Endothelial cell of umbilical vein (primary cell): ENCODE measurements around the gene LRRC59. TPM values are rescaled to one million over a fixed set of nuclear protein-coding genes. Genes with fewer than 3 reads are reported as not detected.

Experiments used
- BruUV-seq: library from RNA; stranded (reverse); fragments of 400-500 nt; replicated peaks from 2 replicates; lab custom pipeline; 2021; lab: Mats Ljungman, UMichigan
- CTCF ChIA-PET: fragments of 300-600, 350-600 bp; sonication (Branson Sonifier 250); formaldehyde crosslinking; loops from one replicate; lab custom pipeline; 2021; ENCODE audit warnings: antibody characterized with exemption, inconsistent platforms; lab: Charles Lee
- POLR2A ChIA-PET: fragments of 300-600, 350-600 bp; sonication (Branson Sonifier 250); formaldehyde crosslinking; loops from one replicate; lab custom pipeline; 2021; ENCODE audit warnings: antibody characterized with exemption, inconsistent platforms; lab: Charles Lee
- DNase-seq: peaks from one replicate; pipeline ENCODE4 v3.0.0-alpha.2; 2011; ENCODE audit warnings: low read depth, low spot score
- FAIRE-seq: peaks from 2 replicates; lab custom pipeline; 2011; peaks lifted over from hg19 to GRCh38; lab: Jason Lieb, UNC
- H2AFZ ChIP-seq: 2 replicates; pipeline ENCODE4 v1.6.0; 2012; ENCODE audit warnings: low read depth, low read length, control low read depth, inconsistent platforms
- H3K27ac ChIP-seq: 2 replicates; pipeline ENCODE4 v1.5.1; 2011; ENCODE audit warnings: low read depth, mild to moderate bottlenecking, control low read depth, low read length, moderate library complexity; ENCODE audit not compliant: insufficient read depth
- H3K27me3 ChIP-seq, 2 experiments: 2 replicates each; pipeline versions ENCODE4 v1.6.0 to v1.6.1; 2011; ENCODE audit warnings: low read length in 2 of 2, mixed read lengths in 1 of 2; ENCODE audit not compliant: control insufficient read depth in 2 of 2, insufficient read depth in 2 of 2
- H3K36me3 ChIP-seq, 2 experiments: 2 replicates in 1 of 2; 3 replicates in 1 of 2; pipeline ENCODE4 v1.5.1; 2011; ENCODE audit warnings: low read length in 2 of 2, mild to moderate bottlenecking in 1 of 2, moderate library complexity in 1 of 2; ENCODE audit not compliant: control insufficient read depth in 2 of 2, insufficient read depth in 2 of 2; ENCODE audit errors: extremely low read depth in 1 of 2
- H3K4me1 ChIP-seq: 3 replicates; pipeline ENCODE4 v1.5.1; 2011; ENCODE audit warnings: mild to moderate bottlenecking, low read length; ENCODE audit not compliant: control insufficient read depth, insufficient read depth; ENCODE audit errors: extremely low read depth
- H3K4me2 ChIP-seq: 2 replicates; pipeline ENCODE4 v1.6.1; 2011; ENCODE audit warnings: low read length, control low read depth, mixed read lengths; ENCODE audit not compliant: insufficient read depth
- H3K4me3 ChIP-seq, 3 experiments: fragments of 200-600 bp in 1 of 3; sonication (generic), shearing (Covaris generic) in 1 of 3; replicated peaks in 1 of 3; 2 replicates each; pipeline ENCODE4 v1.5.1; 2011 to 2016; ENCODE audit warnings: control low read depth in 3 of 3, low read length in 3 of 3, mild to moderate bottlenecking in 2 of 3, inconsistent platforms in 1 of 3, low read depth in 1 of 3, moderate library complexity in 1 of 3; ENCODE audit not compliant: insufficient read depth in 1 of 3
- H3K79me2 ChIP-seq: 2 replicates; pipeline ENCODE4 v1.6.0; 2012; ENCODE audit warnings: low read length, inconsistent platforms; ENCODE audit not compliant: control insufficient read depth, insufficient read depth
- H3K9ac ChIP-seq: replicated peaks from 2 replicates; pipeline ENCODE3; 2011; ENCODE audit warnings: low read length, control low read depth; ENCODE audit not compliant: insufficient read depth; ENCODE audit errors: extremely low read depth
- H3K9me1 ChIP-seq: replicated peaks from 3 replicates; pipeline ENCODE4 v1.6.0; 2011; ENCODE audit warnings: mild to moderate bottlenecking, low read length; ENCODE audit not compliant: control insufficient read depth, insufficient read depth; ENCODE audit errors: extremely low read depth
- H3K9me3 ChIP-seq: replicated peaks from 2 replicates; pipeline ENCODE4 v1.5.1; 2012; ENCODE audit warnings: low read length, inconsistent platforms; ENCODE audit not compliant: control insufficient read depth, insufficient read depth
- H4K20me1 ChIP-seq: replicated peaks from 2 replicates; pipeline ENCODE3; 2011; ENCODE audit warnings: mild to moderate bottlenecking, low read length; ENCODE audit not compliant: control insufficient read depth, insufficient read depth; ENCODE audit errors: extremely low read depth
- EZH2 ChIP-seq: IDR thresholded peaks from 2 replicates; pipeline ENCODE4 v1.6.1; 2012; ENCODE audit warnings: borderline replicate concordance, low read depth, mild to moderate bottlenecking, moderate library complexity, low read length, inconsistent platforms; ENCODE audit not compliant: severe bottlenecking
- FOS ChIP-seq: IDR thresholded peaks from 2 replicates; pipeline ENCODE4 v1.6.1; 2011; ENCODE audit warnings: mild to moderate bottlenecking, low read length, moderate library complexity, borderline replicate concordance; ENCODE audit not compliant: insufficient read depth
- GATA2 ChIP-seq: IDR thresholded peaks from 2 replicates; pipeline ENCODE4 v1.7.0; 2011; ENCODE audit warnings: low read depth, mild to moderate bottlenecking, moderate library complexity, mixed read lengths, low read length; ENCODE audit not compliant: insufficient read length, insufficient read depth
- JUN ChIP-seq: IDR thresholded peaks from 2 replicates; pipeline ENCODE4 v1.6.1; 2011; ENCODE audit warnings: borderline replicate concordance, low read depth; ENCODE audit not compliant: insufficient read length, insufficient read depth
- MYC ChIP-seq: IDR thresholded peaks from one replicate; pipeline ENCODE4 v1.6.1; 2011; ENCODE audit warnings: mild to moderate bottlenecking, low read depth, low read length
- POLR2A ChIP-seq: IDR thresholded peaks from 2 replicates; pipeline ENCODE4 v1.6.1; 2012; ENCODE audit warnings: low read depth, mild to moderate bottlenecking, control low read depth, low read length
- POLR2AphosphoS5 ChIP-seq: IDR thresholded peaks from 2 replicates; pipeline ENCODE4 v1.6.1; 2012; ENCODE audit warnings: low read depth, mild to moderate bottlenecking, control low read depth, low read length, moderate library complexity; ENCODE audit not compliant: insufficient read depth
- dilution Hi-C: fragments of 300-500 bp; cut with MboI; formaldehyde crosslinking; loops from one replicate; pipeline ENCODE4 v1.15.0; 2019; ENCODE audit warnings: low sequenced_read_pairs; ENCODE audit not compliant: extremely low pct_ligation_motif_present
- intact Hi-C: fragments of 100-400 bp; cut with micrococcal nuclease; formaldehyde crosslinking; loops from one replicate; pipeline ENCODE4 v1.10.0; 2022
- polyA plus RNA-seq, 4 experiments: library from polyadenylated mRNA; depleted of rRNA in 3 of 4; stranded (reverse) in 3 of 4; unstranded in 1 of 4; fragments of >200 nt; gene quantifications; 2 replicates each; pipeline versions ENCODE4 v1.2.1 to v1.2.3, GENCODE V29; 2011 to 2012; ENCODE audit warnings: missing spikeins in 1 of 4
- total RNA-seq: library from RNA; stranded (reverse); gene quantifications from 2 replicates; pipeline ENCODE4 v1.2.3, GENCODE V29; 2021
- TF ChIP-seq, protein P1 (sequence below): IDR thresholded peaks from 2 replicates; pipeline ENCODE4 v1.6.1; 2011; ENCODE audit not compliant: insufficient read depth, insufficient read length
- TF ChIP-seq, protein P2 (sequence below), 2 donors: IDR thresholded peaks; 1 replicate in 1 of 2; 2 replicates in 1 of 2; pipeline ENCODE4 v1.5.1; 2011; ENCODE audit warnings: low read length in 2 of 2, mild to moderate bottlenecking in 2 of 2, moderate library complexity in 2 of 2, control low read depth in 1 of 2, inconsistent platforms in 1 of 2, low read depth in 1 of 2; ENCODE audit not compliant: insufficient read depth in 1 of 2; ENCODE audit errors: extremely low read depth in 1 of 2

LRRC59 gene
- total and polyA plus RNA-seq, 2 donors (not counting 3 experiments of a cell fraction or from before 2014, with no cell fraction given), result 93.9 to 183 TPM

DNA sequence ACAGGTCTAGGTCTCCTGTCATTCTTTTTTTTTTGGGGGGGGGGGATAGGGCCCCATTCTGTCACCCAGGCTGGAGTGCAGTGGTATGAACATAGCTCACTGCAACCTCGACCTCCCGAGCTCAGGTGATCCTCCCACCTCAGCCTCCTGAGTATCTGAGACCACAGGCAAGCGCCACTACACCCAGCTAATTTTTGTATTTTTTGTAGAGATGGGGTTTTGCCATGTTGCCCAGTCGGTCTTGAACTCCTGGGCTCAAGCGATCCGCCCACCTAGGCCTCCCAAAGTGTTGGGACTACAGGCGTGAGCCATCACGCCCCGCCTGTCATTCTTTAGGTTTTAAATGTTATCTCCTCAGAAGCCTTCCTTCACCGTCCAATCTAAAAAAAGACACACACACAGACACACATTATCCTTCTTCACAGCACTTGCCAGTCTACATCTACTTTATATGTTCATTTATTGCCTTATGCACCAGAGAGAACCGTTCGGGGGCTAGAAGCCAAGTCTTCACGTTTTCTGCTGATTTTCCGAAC, 25.0 kb downstream of the LRRC59 start:
- Histone ChIP-seq H2AFZ (peak overlapping the region; percentile 87), H3K9me3 (no peaks in the 10 kb centered on the region), H3K4me2 (peak overlapping the region; percentile 85), H4K20me1 (no peaks in the 10 kb centered on the region), H3K27ac (peak overlapping the region; percentile 89), H3K27me3 (no peaks in the 10 kb centered on the region), H3K9me1 (no peaks in the 10 kb centered on the region), H3K4me1 (peaks cover 15% of the 10 kb centered on the region), H3K79me2 (peaks cover 17% of the 10 kb centered on the region), H3K4me3 (peak overlapping the region; percentile 80 to 100 (median 91)), H3K9ac (peak overlapping the region; percentile 87), H3K36me3 (peaks cover 3 to 18% of the 10 kb centered on the region in 2 experiments)
- no peak for DNase-seq
- TF ChIP-seq JUN, result no peak
- no peak for TF ChIP-seq POLR2AphosphoS5
- TF ChIP-seq FOS, result no peak
- no peak for TF ChIP-seq EZH2
- no peak for TF ChIP-seq GATA2
- ChIA-PET POLR2A (no interaction called here), CTCF (interaction anchor here (1.0 kb wide), 1 partner anchor 10 kb away, joined by 3 read pairs; no protein-coding TSS in a partner anchor)
- dilution Hi-C loops, result no loop called here
- BruUV-seq, result no TSS peak
- no peak for FAIRE-seq
- intact Hi-C loops, result loop anchor here (1.0 kb wide), 1 partner anchor 10 kb away; no protein-coding TSS in a partner anchor

DNA sequence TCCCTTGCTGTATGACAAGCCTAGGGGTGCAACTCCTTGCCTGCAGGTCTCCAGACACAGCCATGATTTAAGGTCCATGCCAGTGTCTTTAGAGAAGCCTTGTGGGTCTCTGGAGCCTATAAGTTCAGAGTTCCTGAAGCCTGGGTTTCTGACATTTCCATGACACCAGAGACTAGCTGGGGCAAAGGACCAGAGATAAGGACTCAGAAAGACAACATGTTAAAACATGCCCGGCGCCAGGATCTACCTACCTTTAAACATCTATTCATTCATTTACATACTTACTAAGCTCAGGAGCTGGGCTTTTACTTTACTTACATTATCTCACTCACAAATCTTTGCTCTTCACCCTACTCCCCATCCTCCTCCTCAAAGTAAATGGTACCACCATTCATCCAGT, 25.8 kb downstream of the LRRC59 start:
- H3K4me1 ChIP-seq, result peaks cover 15% of the 10 kb centered on the region
- FAIRE-seq, result peak; percentile 53
- dilution Hi-C loops, result no loop called here
- H3K27ac ChIP-seq, result no peak overlapping the region
- H3K4me3 ChIP-seq, result peak overlapping the region in 1 of 3 experiments; percentile 15
- no peaks in the 10 kb centered on the region for H4K20me1 ChIP-seq
- H3K79me2 ChIP-seq, result peaks cover 17% of the 10 kb centered on the region
- ChIA-PET POLR2A (no interaction called here), CTCF (no interaction called here)
- no TSS peak for BruUV-seq
- H3K9ac ChIP-seq, result no peak overlapping the region
- H3K9me1 ChIP-seq, result no peaks in the 10 kb centered on the region
- DNase-seq, result no peak
- peaks cover 3 to 22% of the 10 kb centered on the region in 2 experiments for H3K36me3 ChIP-seq
- no peak overlapping the region for H2AFZ ChIP-seq
- H3K27me3 ChIP-seq, result no peaks in the 10 kb centered on the region
- peak overlapping the region; percentile 85 for H3K4me2 ChIP-seq
- TF ChIP-seq EZH2, result no peak
- no peak for TF ChIP-seq FOS
- TF ChIP-seq JUN, result no peak
- TF ChIP-seq, protein P1, sequence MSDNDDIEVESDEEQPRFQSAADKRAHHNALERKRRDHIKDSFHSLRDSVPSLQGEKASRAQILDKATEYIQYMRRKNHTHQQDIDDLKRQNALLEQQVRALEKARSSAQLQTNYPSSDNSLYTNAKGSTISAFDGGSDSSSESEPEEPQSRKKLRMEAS, result no peak
- TF ChIP-seq GATA2, result no peak
- no peak for TF ChIP-seq POLR2AphosphoS5
- TF ChIP-seq MYC, result no peak
- TF ChIP-seq, protein P2, sequence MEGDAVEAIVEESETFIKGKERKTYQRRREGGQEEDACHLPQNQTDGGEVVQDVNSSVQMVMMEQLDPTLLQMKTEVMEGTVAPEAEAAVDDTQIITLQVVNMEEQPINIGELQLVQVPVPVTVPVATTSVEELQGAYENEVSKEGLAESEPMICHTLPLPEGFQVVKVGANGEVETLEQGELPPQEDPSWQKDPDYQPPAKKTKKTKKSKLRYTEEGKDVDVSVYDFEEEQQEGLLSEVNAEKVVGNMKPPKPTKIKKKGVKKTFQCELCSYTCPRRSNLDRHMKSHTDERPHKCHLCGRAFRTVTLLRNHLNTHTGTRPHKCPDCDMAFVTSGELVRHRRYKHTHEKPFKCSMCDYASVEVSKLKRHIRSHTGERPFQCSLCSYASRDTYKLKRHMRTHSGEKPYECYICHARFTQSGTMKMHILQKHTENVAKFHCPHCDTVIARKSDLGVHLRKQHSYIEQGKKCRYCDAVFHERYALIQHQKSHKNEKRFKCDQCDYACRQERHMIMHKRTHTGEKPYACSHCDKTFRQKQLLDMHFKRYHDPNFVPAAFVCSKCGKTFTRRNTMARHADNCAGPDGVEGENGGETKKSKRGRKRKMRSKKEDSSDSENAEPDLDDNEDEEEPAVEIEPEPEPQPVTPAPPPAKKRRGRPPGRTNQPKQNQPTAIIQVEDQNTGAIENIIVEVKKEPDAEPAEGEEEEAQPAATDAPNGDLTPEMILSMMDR (IDR thresholded peaks at IDR 0.05; ENCODE audit: extremely low read depth in 1 of 2, insufficient read depth in 1 of 2, low read depth in 1 of 2, low read length in 2 of 2), result no peak
- TF ChIP-seq POLR2A, result no peak
- intact Hi-C loops, result no loop called here
- H3K9me3 ChIP-seq, result no peaks in the 10 kb centered on the region
